Measurements from ENCODE around the gene GAMT.

GAMT gene

DNA sequence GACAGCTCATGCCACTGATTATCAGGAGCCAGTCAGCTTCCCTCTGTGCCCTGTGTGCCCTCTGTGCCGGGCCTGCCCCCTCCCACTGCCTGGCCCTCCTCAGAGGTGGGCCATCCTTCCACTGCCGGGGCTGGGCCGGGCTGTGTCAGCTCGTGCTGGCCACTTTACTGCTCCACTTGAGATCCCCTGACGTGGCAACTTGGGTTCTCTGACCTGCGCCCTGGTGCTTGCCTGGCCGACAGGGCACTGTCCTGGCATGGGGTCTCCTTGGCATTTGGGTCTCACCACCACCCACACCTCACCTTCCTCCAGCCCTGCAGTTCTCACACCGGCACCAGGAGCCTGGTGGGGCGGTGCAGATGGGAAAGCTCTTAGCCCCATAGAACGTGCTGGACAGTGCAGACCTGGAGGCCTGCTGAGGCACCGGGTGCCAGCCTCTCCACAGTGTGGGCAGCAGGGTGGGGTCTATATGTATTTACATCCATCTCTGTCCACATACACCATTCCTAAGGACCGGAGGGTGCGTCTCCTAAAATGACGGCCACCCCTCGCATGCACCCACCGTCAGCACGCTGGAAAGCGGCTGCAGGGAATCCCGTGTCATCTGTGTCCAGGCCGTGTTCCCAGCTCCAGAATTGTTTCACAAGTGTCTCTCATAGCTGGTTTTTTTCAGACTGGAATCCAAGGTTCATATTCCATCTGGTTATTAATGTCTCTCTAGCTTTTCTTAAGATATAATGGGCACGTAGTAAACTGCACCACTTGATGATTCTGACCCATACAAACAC is 17.8 kb upstream of the GAMT start:
- DNase-seq (ENCODE audit: low spot score) (no peak), FAIRE-seq (no peak)

DNA sequence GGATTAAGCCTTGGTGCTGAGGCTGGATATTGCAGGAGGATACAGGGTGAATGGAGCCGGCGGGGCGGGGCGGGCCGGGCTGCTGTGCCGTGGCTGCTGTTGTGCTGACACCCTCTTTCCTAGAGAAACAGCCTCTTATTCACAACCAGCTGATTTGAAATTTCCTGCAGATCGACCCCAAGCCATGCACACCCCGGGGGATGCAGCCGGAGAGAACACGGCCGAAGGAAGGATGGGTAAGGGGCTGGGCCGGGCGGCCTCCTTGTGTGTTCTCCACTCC is 17.1 kb upstream of the GAMT start:
- FAIRE-seq = no peak
- no peak for DNase-seq (ENCODE audit: low spot score)

DNA sequence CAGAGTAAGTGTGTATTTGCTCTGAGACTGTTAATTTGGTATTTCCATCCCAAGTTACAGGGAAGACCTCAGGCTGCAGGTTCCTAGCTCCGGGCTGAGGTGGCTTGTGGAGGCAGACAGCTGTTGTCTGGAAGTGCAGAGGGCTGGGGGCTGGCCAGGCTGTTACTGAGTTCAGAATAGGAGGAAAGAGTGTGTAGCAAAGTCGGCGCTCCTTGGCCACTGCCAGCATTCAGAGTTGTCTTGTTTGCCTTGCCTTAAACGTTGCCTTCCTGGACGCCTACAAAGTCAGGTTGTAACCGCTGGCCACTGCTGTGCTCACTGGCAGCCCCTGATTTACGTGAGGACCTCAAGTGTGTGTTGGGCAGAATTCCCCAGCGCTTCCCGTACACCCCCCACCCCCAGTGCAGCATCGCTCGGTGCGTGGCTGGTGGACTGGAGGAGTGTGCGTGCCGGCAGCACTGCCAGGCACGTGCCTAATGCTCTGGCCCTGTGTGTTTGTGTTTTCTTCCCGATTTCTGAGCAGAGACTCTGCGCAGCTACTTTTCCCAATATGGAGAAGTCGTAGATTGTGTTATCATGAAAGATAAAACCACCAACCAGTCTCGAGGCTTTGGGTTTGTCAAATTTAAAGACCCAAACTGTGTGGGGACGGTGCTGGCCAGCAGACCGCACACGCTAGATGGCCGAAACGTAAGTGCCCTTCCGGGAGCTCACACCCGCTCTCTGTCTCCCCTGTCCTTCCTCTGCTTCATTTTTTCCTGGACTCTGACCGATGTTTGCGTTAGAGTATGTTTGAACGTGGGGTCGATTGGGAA is 16.5 kb upstream of the GAMT start:
- DNase-seq (ENCODE audit: low spot score) (no peak), FAIRE-seq (no peak)

DNA sequence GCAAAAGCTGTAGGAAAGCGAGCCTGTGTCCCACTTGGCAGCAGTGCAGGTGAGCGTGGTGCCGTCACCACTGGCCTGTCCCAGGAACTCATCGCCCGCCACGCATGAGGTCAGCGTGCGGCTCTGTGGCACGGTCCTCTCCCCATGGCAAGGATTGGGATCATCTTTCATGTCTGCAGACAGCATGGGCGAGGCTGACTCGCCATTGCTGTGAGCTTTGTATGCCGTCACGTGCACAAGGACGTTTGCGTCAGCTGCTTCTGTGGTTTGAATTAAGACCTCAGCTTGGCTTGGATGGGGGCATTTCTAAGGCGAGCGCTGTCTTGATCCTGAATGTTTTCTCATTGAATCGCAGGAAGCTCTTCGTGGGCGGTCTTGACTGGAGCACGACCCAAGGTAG is 15.8 kb upstream of the GAMT start:
- DNase-seq (ENCODE audit: low spot score) (no peak), FAIRE-seq (no peak)

DNA sequence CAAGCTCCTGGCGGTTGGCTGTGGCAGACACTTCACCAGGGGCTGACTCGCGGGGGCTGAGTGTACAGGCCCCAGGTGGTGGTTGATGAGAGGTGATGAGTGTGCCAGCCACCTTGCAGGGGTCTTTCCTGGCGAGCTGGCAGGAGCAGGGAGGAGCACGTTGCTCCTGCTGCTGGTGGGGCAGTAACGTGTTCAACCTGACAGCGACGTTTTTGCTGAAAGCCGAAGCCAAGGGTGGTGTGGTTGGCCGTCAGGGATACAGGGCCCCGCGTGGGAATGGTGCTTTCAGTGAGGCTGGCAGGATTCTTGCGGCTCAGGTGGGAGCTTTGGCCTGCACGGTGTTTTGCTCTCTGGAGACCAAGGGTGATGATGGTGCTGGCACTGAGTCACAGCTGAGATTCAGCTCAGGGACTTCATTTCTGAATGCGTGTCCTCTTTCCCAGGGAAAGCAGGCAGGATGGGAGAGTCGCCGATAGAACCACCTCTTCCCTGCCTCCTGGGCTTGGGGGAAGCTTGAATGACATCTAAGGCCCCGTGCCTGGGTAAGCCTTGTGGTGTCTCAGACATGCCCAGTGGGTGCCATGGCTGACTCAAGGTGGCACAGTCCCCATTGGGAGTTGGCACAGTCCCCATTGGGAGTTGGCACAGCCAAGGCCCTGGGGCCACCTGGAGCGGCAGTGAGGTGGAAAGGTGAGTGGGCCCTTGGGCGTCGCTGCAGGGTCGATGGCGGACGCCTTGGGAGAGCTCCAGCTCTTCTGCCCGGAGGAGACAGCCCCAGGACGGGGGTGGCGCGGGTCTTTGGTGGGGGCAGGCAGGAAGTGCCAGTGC is 14.9 kb upstream of the GAMT start:
- FAIRE-seq (no peak), DNase-seq (ENCODE audit: low spot score) (no peak)

DNA sequence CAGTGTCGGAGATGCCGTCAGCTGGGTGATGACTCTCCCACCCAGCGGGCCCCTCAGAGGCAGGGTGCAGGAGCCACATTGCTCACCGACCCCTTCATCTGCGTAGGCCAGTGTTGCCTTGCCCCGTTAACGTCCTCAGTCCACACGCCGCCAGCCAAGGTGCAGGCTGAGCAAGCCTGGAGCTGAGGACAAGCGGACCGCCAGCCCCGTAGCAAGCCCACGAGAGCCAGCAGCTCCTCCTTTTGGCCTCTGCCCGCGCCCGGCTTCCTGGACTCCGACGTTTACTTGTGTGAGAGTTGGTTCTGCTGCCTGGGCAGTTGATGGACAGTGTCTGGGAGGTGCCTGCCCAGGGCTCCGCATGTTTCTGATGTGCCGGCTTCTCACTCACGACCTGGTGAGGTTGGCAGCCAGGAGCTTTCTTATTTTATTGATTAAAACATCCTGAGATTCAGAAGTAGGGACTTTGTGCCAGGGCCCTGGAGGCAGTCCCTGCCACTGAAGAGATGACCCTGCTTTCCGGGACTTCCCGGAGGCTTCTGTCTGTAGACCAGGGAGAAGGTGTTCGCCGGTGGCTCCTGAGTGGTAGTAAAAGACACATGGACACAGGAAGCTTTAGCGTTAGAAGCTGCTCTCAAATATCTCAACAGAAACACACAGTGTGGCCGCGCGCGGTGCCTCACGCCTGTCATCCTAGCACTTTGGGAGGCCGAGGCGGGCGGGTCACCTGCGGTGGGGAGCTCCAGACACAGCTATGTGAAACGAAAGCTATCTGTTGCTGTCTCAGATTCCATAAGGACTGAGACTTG is 11.9 kb upstream of the GAMT start:
- FAIRE-seq (no peak), DNase-seq (ENCODE audit: low spot score) (no peak)

DNA sequence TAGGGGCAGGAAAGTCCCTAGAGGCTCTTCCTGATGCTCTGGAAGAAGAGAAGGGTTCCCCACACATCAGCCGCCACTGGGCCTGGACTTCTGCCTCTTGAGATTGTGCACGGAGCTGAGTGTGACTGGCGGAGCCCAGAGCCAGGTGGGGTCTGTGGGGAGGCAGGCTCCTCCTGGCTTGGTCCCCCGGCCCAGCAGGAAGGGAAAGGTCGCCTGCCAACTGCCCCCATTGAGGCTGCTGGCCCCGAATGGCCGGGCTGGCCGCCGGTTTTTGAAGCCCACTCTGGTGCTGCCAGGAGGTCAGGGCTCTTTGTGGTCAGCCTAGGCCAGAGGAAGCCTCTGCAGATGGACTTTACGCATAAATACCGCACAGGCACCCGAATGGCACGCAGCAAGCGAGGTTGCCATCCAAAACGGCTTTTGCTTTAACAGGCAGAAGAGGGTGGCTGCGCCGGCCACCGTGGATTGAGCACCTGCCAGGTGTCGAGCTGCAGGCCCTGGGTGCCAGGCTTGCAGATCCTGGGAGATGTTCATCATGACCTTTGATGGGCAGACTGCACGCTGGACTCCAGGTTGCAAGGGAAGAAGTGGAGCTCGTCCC is 11.1 kb upstream of the GAMT start:
- DNase-seq (ENCODE audit: low spot score) = no peak
- FAIRE-seq = no peak

DNA sequence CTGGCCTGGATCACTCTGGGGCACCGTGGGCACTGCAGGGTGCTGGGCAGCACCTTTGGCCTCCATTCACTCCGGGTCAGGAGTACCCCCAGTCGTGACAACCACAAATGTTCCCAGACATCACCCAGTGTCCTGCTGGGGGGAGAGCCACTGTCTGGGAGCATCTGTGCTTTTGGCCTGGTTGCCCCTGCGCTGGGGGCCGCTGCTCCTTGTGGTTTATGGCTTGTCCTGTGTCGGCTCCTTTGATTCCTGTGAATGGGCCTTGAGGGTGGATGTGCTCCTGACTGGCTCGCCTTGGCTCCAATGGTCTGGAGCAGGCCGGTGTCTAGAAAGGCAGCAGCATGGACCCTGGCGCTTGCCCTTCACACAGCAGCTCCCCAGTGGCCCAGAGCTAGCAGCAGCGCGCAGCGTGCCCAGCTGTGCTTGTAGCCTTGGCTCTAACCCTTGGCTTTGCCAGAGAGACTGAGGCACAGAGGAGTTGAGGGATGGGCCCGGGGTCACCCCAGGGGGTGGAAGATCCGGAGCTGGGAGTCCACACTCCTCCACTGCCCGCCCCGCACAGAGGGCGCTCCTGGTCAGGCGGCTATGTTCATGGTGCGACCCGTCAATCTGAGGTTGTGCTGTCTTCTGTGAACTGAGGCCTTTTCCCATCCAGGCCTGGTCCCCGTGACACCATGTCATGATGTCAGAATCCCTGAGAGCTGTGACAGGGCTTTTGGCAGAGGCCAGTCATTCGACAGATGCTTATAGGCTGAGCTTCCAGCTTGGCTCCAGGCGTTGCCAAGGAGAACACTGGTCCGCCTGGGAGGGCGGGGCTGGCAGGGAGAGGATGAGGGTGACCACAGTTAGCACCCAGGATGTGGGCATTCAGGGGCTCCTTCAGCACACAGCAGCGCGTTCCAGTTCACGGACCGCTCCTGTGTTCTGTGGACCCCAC is 10.2 kb upstream of the GAMT start:
- no peak for FAIRE-seq
- no peak for DNase-seq (ENCODE audit: low spot score)

DNA sequence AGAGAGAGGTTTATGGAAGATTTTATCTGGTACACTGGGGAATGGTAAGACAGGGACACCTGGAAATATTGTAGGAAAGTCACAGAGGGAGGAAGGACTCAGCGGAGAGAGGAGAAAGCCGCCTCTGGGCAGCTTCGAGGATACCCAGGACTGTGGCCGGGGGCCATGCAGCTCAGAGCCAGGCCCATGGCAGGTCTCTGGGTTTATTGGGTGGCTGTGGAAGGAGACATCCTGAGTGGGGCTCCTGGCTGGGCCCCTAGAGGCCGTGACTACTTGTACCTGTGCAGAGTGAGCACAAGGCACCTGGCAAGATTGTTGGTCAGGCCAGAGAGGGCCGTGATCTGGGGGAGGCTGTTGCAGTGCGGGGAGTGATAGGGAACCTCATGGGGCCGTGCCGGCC is 9.4 kb upstream of the GAMT start:
- FAIRE-seq (no peak), DNase-seq (ENCODE audit: low spot score) (no peak)

DNA sequence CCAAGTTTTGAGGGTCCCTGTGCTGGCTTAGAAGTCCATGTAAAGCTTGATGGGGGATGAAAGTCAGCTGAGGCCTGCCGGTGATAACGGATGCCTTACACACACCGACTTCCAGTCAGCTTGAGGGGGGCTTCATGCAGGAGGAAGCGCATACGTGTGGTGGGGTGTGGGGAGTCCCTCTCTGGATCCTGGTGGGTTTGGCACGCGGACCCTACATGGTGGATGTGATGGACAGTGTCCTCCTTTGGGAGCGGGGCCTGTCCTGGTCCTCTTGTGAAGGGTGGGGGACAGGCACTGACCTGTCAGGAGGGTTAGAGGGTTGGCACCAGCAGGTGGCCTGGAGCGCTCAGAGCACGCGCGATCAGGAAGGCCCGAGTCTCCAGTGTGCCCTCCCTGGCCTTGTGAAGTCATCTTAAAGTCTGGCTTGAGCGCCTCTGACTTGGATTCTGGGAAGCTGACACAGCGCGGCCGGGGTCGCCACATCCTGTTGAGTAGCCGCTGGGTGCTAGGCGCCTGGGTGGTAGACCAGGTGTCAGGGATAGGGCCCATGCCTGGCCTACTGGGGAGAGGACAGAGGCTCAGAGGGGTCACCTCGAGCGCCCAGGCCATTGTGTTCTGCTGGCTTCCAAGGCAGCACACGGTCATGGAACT is 8.9 kb upstream of the GAMT start:
- no peak for FAIRE-seq
- DNase-seq (ENCODE audit: low spot score) = no peak

DNA sequence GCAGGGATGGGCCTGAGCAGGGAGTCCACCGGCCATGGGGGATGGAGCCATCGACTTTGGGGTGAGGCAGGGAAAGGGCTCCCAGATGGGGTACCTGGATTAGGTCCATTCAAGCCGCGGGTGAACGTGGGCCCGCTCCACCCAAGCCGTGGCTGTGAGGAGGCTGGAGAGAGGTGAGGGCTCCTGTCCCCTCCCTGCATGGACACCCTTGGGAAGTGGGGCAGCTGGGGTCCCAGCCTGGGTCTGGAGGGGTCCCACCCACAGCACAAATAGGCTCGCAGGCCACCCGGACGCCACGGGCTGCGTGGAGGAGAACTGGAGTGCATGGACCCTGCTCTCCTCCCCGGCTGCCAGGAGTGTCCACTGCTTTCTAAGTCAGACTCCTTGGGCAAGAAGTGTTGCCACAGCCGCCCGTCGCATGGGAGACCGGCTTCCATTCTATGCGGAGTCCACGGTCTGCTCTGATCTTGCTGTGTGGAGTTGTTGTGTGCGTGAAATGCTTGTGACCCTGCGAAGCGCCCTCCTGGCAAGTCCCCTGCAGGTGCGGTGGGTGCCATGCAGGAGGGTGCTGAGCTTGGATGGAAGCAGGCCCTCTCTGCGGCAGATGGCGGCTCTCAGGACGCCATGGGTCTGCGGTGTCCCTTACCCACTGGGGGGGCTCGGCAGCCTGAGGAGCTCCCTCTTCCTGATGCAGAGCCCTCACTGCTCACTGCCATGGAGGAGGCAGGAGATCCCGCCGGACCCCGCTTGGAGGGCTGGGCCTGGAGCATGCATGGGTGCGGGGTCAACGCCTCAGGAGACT is 8.1 kb upstream of the GAMT start:
- FAIRE-seq (no peak), DNase-seq (ENCODE audit: low spot score) (no peak)

DNA sequence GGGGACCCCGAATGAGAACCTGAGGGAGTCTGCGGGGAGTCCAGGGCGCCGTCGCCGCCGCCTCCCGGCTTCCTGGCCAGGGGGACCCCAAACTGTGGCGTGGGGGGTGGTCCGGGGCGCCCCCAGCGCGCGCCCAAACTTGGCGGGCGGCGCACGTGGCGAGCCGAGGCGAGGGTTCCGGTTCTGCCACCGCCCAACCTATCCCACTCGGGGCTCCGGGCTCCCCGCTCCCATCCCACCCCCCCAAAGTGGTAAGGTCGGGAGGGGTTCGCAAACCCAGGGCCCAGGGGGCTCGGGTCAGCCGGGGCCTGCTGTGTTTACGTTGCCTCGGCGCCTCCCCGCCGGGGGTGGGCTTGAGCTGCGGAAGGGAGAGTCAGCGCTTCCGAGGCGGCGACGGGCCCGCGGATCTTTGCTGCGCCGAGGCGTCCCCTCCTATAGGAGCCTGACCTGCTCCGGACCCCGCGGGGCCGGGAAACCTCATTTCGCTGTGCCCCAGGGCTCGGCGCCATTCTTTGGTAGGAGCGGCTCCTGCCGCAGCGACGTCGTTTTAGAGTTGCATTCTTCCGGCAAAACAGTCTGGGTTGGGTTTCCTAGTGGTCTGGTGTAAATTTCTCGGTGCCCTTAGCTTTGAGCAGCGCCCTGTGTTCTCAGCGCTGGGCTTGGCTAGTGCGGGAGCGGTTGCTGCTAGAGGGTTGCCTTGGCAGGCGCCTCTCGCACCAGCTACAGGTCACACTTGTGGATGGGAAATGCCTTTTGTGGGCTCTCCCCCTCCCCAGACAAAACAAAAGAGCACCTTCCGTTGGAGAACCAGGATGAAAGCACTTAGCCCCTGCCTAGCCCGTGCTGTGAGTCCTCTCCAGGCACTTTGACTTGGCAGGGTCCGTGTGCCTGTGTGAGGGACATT is 7.2 kb upstream of the GAMT start:
- FAIRE-seq = no peak
- DNase-seq (ENCODE audit: low spot score) = no peak

DNA sequence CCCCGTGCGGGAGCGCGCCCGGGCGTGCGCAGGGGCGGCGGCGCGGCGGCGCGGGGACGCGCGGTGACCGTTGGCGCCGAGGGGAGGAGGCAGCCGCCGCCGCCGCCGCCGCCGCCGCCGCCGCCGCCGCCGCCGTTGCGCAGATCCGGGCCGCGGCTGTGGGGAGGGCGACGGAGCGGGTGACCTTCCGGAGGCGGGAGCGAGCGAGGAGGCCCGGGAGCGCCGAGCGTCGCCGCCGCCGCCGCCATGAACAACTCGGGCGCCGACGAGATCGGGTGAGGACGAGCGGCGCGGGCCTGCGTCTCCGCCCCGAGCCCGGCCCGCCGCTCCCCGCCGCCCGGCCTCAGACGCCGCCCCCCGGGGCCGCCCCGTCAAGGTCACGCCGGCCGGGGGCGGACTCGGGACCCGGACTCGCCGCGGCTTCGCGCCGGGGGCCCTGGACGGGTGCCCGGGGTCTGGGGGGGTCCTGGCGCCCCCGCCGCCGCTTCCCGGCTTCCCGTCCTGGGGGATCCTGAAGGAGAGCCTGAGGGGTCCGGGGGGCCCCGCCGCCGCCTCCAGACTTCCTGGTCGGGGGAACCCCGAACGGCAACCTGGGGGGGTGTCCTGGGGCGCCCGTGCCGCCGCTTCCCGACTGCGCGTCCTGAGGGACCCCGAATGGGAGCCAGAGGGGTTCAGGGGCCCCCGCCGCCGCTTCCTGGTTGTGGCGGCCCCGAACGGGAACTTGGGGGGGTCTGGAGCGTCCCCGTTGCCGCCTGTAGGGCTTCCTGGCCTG is 6.4 kb upstream of the GAMT start, which contains the start of gene DAZAP1:
TSS of gene DAZAP1 (plus strand) at position 59 of the 772 bp plus-strand sequence. CDS start at position 247, 188 bp downstream.
- FAIRE-seq (no peak), DNase-seq (ENCODE audit: low spot score) (peak; percentile 43)

DNA sequence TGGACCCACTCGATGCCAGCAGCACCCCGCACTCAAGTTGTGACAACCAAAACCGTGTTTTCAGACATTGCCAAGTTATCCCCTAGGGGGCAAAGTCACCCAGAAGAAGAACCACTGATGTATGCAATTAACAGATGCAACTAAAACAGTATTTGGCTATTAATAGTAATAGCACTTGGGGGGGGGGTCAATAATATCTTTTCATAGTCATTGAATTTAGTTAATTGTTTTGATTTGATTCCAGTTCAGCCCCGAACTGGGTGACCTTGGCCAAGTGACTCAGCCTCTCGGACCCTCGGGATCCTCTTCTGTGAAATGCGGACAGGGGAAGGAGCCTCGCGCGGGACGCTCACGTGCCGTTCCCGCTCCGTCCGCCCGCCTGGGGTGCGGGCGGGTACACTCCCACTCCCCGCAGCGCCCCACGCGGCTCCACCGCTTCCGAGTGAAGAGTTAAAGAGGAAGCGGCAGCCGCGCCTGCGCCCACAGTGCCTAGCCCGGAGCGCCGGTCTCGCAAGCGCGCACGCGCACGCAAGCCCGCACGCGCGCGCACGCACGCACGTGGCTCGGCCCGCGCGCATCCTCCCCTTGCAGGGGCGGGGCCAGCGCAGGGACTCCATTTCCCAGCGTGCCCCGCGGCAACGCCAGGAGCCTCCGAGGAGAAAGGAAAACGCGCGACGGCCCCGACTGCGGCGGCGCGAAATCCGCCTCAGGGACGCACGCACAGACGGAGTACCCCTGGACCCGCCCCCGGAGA is 5.6 kb upstream of the GAMT start:
- peak; percentile 95 for DNase-seq (ENCODE audit: low spot score)
- FAIRE-seq = no peak

DNA sequence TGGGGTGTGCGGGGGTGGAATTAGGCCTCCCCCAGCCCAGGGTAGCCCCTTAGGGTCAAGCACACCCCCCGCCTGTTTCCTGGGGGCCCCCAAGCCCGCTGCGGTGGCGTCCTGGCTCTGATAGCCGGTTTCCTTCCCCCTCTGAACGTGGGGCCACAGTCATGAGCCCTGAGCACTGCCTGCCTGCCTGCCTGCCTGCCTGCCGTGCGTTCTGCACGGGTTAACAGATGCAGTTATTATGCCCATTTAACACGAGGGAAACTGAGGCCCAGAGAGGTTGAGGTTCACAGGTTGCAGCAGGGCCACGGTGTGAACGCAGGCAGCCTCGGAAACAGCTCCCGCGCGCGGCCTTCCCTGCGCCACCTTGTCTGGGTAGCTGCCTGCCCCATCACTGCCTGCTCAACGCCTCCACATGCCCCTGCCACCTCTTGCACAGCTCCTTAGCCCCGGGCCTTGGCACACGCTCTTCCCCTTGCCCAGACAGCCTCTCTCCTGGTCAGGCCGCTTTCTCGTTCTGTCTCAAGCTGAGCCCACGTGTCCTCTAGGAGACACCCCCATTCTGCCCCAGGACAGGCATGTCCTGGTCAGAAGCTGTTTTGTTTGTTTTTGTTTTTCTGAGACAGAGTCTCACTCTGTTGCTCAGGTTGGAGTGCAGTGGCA is 1.2 kb upstream of the GAMT start:
- DNase-seq (ENCODE audit: low spot score) (no peak), FAIRE-seq (no peak)

Measured in urothelium cell line (cell line).